K562 (cell line): Measurements from ENCODE around the gene BEND6. TPM values are rescaled to one million over a fixed set of nuclear protein-coding genes. Genes with fewer than 3 reads are reported as not detected.

Source experiments
- CBFB ChIP-seq: sonication (generic); formaldehyde crosslinking; IDR thresholded peaks from 2 replicates; pipeline ENCODE4 v1.4.0; 2020; ENCODE audit warnings: mild to moderate bottlenecking, missing genetic modification reagents
- NFATC3 ChIP-seq: fragments of 450-650 bp; IDR thresholded peaks from 2 replicates; pipeline ENCODE4 v1.6.1; 2017; ENCODE audit warnings: mild to moderate bottlenecking
- POLR2AphosphoS5 ChIP-seq: IDR thresholded peaks from 2 replicates; pipeline ENCODE4 v1.6.1; 2011; ENCODE audit warnings: mild to moderate bottlenecking, low read depth, low read length, moderate library complexity; ENCODE audit not compliant: control insufficient read depth, insufficient read depth
- POLR3A ChIP-seq: IDR thresholded peaks from 2 replicates; pipeline ENCODE4 v1.6.1; 2011; ENCODE audit warnings: borderline replicate concordance, mild to moderate bottlenecking, moderate library complexity; ENCODE audit not compliant: insufficient read length, insufficient read depth; ENCODE audit errors: extremely low read depth
- RBM39 ChIP-seq: fragments of 200-400 bp; formaldehyde crosslinking; optimal IDR thresholded peaks from 2 replicates; pipeline ENCODE3; 2018; ENCODE audit warnings: low read depth, low read length
- ZNF644 ChIP-seq: fragments of 200-800 bp; sonication (Bioruptor generic); IDR thresholded peaks from 2 replicates; pipeline ENCODE4 v1.6.1; 2016; ENCODE audit warnings: low read depth, missing genetic modification characterization, missing compliant biosample characterization
- polyA plus RNA-seq, 8 experiments: library from polyadenylated mRNA; depleted of rRNA in 4 of 8; stranded (reverse) in 5 of 8; unstranded in 3 of 8; fragments of >200 nt; fragmentation: Nextera tagmentation in 2 of 8; fragmentation: Illumina TruSeq in 1 of 8; extraction: Ambion mirVana in 2 of 8; extraction: Trizol in 1 of 8; gene quantifications; 2 replicates each; pipeline versions ENCODE4 v1.2.1 to v1.2.3, GENCODE V29; 2011 to 2014; ENCODE audit warnings: inconsistent platforms in 1 of 8, missing spikeins in 1 of 8
- total RNA-seq, 7 experiments: library from RNA; depleted of rRNA in 6 of 7; stranded (reverse); fragments of >200 nt in 6 of 7; fragmentation: Illumina TruSeq in 2 of 7; extraction: Trizol in 2 of 7; gene quantifications; 2 replicates each; pipeline versions ENCODE4 v1.2.1 to v1.2.3, GENCODE V29; 2011 to 2021; ENCODE audit warnings: low replicate concordance in 1 of 7
- TF ChIP-seq, protein P1 (sequence below), 2 experiments: fragments of 450-650 bp in 1 of 2; sonication (generic) in 1 of 2; formaldehyde crosslinking in 1 of 2; IDR thresholded peaks; 2 replicates each; pipeline versions ENCODE4 v1.7.1 to v1.9.0; 2016 to 2022; ENCODE audit warnings: inconsistent platforms in 1 of 2, mild to moderate bottlenecking in 1 of 2, missing genetic modification reagents in 1 of 2

BEND6 gene
- total and polyA plus RNA-seq, 9 of the 15 experiments (the other 6 are each of a cell fraction or from before 2014, with no cell fraction given) = 0.37 to 4.0 (median 1.1) TPM

DNA sequence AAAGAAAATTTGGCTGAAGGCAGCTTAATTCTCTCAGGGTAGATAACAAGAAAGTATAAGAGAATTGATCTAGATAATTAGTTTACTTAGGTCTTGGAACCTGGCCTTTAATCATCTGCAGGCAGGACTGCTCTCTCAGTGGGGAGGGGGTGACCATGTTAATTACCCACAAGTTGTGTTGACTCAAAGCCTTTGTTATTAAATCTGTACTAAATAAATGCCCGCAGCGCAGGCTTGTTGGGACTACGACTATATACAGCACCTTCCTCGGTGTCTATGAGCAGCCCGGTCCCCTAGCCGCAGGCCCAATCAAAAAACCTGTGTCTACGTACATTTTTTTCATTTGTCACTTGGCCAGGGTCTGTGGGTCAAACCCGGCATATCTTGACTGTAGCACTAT is 119.5 kb downstream of the BEND6 start (continued):
- TF ChIP-seq, protein P1, sequence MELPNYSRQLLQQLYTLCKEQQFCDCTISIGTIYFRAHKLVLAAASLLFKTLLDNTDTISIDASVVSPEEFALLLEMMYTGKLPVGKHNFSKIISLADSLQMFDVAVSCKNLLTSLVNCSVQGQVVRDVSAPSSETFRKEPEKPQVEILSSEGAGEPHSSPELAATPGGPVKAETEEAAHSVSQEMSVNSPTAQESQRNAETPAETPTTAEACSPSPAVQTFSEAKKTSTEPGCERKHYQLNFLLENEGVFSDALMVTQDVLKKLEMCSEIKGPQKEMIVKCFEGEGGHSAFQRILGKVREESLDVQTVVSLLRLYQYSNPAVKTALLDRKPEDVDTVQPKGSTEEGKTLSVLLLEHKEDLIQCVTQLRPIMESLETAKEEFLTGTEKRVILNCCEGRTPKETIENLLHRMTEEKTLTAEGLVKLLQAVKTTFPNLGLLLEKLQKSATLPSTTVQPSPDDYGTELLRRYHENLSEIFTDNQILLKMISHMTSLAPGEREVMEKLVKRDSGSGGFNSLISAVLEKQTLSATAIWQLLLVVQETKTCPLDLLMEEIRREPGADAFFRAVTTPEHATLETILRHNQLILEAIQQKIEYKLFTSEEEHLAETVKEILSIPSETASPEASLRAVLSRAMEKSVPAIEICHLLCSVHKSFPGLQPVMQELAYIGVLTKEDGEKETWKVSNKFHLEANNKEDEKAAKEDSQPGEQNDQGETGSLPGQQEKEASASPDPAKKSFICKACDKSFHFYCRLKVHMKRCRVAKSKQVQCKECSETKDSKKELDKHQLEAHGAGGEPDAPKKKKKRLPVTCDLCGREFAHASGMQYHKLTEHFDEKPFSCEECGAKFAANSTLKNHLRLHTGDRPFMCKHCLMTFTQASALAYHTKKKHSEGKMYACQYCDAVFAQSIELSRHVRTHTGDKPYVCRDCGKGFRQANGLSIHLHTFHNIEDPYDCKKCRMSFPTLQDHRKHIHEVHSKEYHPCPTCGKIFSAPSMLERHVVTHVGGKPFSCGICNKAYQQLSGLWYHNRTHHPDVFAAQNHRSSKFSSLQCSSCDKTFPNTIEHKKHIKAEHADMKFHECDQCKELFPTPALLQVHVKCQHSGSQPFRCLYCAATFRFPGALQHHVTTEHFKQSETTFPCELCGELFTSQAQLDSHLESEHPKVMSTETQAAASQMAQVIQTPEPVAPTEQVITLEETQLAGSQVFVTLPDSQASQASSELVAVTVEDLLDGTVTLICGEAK (IDR thresholded peaks at IDR 0.05) = no peak
- TF ChIP-seq, protein P1 (CRISPR knock-in tag; IDR thresholded peaks at IDR 0.05) = no peak
- TF ChIP-seq ZNF644 (tag) = no peak
- TF ChIP-seq NFATC3 = no peak
- no peak for TF ChIP-seq POLR3A
- no peak for TF ChIP-seq RBM39
- TF ChIP-seq POLR2AphosphoS5 = no peak
- TF ChIP-seq CBFB (CRISPR knock-in tag) = no peak
